ENCODE measurements around the gene MINDY3.
A peak's percentile ranks its signal among the peaks of the same experiment; 100 is the strongest.

Gene MINDY3

GRCh38 chr10:15815242-15815885 is 44.9 kb downstream of the MINDY3 start (continued):
- TF ChIP-seq PRDM6 (tag by site-specific recombination; IDR thresholded peaks at IDR 0.05) (peak; percentile 99), ZNF555 (tag by site-specific recombination; conservative IDR thresholded peaks at IDR 0.05) (no peak), CTCF (tag by site-specific recombination; IDR thresholded peaks at IDR 0.05) (no peak), ZFP37 (tag by site-specific recombination; IDR thresholded peaks at IDR 0.05) (no peak), ZNF391 (tag by site-specific recombination; IDR thresholded peaks at IDR 0.05; ENCODE audit: borderline replicate concordance, low read depth) (no peak), ZNF311 (tag by site-specific recombination; IDR thresholded peaks at IDR 0.05; ENCODE audit: borderline replicate concordance) (no peak), ZNF843 (tag by site-specific recombination; IDR thresholded peaks at IDR 0.05) (peak; percentile 73), ZNF837 (tag by site-specific recombination; IDR thresholded peaks at IDR 0.05) (no peak), ZNF664 (tag by site-specific recombination; IDR thresholded peaks at IDR 0.05) (no peak; the same call in 1 of the 2 replicates), TSHZ1 (tag by site-specific recombination; IDR thresholded peaks at IDR 0.05; ENCODE audit: borderline replicate concordance) (no peak), ZNF2 (tag by site-specific recombination; IDR thresholded peaks at IDR 0.05) (no peak), ZNF16 (tag by site-specific recombination; IDR thresholded peaks at IDR 0.05; ENCODE audit: low read depth) (no peak), ZNF596 (tag by site-specific recombination; IDR thresholded peaks at IDR 0.05) (peak; percentile 68), ZNF513 (tag by site-specific recombination; IDR thresholded peaks at IDR 0.05) (peak; percentile 94), KLF1 (tag by site-specific recombination; IDR thresholded peaks at IDR 0.05) (no peak), INSM2 (tag by site-specific recombination; IDR thresholded peaks at IDR 0.05) (no peak), HOXC10 (CRISPR knock-in tag; IDR thresholded peaks at IDR 0.05) (no peak), ZEB2 (tag by site-specific recombination; IDR thresholded peaks at IDR 0.05) (peak; percentile 80), ZNF677 (tag by site-specific recombination; IDR thresholded peaks at IDR 0.05) (no peak), ZNF169 (tag by site-specific recombination; IDR thresholded peaks at IDR 0.05) (no peak), ZNF623 (tag by site-specific recombination; IDR thresholded peaks at IDR 0.05) (no peak), ZNF571 (tag by site-specific recombination; IDR thresholded peaks at IDR 0.05) (no peak), ZNF544 (tag by site-specific recombination; IDR thresholded peaks at IDR 0.05) (no peak)

All from HEK293 (cell line).